HG02759 (cell line): Measurements from ENCODE around the gene MACROD2.

ENCODE experiments used
- ATAC-seq: cut with Tn5 transposase; IDR thresholded peaks from one replicate; pipeline ENCODE4 v1.9.1; 2021; ENCODE audit warnings: mild to moderate bottlenecking, moderate library complexity; ENCODE audit not compliant: unreplicated experiment

The MACROD2 gene

DNA sequence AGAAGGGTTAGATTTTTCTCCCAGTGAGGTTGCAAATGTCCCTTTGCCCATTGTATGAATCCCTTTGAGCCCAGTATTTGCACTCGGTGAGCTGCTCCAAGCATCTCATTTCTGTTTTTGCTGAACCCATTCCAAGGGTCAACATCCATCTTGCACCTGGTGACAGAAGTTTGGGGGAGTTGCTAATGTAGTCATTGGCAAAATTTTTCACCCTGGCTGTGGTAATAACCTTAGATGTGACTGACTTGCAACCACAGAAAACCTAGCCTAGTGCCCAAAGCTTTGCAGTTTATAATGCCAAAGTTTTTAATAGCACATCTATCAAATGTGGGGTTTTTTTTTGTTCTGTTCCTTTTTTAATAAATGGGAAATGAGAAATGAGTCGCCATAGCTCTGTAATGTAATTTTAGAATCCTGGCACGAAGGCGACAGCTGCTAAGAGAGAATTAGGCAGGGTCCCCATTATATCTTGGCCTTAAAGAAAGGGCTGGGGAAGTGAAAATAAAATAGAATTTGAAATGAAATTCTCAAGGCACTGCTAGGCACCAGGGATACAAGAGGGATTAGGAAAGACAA lies 1895.2 kb downstream of the MACROD2 start:
- ATAC-seq = no peak

GRCh38 chr20:15895126-15895525 lies 1899.8 kb downstream of the MACROD2 start:
- ATAC-seq = no peak

DNA sequence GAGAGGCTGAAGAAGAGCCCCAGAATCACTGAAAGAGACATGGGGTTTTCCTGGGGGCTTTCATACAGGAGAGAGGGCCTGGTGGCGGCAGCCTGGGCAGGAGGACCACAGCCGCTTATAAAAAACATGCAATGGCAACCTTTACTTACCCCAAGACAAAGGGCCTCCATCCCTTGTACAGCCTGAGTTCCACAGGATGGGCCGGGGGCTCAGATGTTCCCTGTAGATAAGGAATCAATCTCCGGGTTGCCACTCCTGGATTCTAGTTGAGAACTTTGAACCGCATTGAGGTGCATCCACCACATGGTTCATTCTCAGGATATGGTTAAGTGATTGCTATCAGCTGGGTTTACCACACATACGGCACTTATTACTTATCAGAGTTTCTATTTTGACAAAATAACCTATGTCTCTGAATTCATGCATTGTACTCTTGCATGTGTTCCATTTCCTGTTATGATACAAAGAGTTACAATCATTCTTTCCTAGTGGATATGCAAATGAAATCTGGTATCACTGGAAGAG lies 1900.3 kb downstream of the MACROD2 start:
- ATAC-seq = peak; percentile 89

DNA sequence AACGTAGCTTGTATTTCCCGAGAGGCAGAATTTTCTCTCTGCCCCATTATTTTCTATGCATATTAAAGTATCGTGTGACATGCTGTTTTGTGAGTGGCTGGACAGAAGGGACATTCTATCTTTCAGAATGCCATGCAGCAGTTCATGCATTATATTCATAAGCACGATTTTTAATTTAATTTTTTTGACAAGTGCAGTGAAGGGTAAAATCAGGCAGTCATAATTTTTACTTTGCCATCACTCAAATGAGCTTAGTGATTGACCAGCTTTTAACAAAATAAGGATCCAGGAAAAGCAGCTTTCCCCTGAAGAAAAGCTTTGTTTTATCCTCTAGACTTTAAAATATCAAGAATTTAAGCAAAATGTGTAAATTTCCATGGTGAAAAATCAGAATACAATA lies 1904.7 kb downstream of the MACROD2 start:
- no peak for ATAC-seq

- no peak for ATAC-seq
These were observed 1905.1 kb downstream of the MACROD2 start for GRCh38 chr20:15900443-15900842.

DNA sequence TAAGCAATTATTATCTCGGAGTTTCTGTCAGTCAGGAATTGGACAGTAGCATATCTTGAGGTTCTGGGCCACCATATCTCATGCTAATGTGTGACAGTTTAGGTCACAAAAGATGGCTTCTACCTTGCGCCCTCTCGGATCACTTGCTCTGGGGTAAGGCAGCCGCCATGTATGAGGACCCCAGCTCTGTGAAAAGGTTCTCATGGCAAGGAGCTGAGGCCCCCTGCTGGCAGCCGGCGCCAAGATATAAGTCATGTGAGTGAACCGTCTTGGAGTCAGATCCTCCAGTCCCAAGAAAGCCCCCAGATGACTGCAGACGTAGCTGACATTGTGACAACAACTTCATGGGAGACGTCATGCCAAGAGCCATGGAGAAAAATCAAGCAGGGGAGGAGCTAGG lies 1907.2 kb downstream of the MACROD2 start:
- ATAC-seq = no peak

- no peak for ATAC-seq
These were observed 1910.3 kb downstream of the MACROD2 start for GRCh38 chr20:15905661-15906060.

- no peak for ATAC-seq
These were observed 1914.7 kb downstream of the MACROD2 start for GRCh38 chr20:15909995-15910394.

DNA sequence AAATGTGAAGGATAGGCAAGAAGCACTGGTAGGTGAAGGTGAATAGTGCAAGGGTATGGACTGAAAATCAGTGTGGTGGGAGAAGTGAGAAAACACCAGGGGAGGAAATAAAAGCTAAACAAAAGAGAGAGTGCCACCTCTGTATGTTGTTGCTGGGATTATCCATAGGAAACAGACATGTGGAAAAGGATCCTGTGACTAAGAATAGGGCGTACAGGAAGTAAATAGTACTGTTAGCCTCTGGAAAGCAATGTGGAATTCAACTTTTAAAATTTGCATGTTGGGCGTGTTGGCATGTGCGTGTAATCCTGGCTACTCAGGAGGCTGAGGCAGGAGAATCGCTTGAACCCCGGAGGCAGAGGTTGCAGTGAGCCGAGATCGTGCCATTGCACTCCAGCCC lies 1916.3 kb downstream of the MACROD2 start:
- no peak for ATAC-seq

DNA sequence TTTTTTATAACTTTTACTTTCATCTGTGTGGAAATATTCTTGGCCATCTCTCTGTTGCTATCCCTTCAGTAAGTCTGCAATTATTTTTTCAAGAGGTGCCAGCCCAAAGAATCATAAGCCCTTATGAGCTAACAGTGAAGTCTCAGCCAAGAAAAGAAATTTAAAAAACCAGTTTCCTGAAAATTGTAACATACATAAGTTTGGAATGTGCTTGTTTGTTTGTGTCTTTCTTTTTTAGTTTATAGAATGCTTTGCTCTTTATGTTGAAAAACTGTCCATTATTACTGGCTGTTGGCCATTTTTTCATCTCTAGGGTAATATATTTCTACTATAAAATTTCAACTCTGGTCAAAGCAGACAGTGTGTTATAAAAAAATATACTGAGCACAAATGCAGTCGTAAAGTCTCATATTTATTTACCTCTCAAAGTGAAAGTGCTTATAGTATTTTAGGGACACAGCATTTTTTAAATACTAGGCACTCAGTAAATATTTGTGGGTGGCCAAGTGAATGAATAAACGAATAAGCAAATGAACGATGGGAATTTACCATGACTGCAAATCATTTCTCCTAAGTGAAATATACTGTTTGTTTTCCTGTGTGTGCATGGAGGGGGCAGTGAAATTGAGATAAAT lies 1918.2 kb downstream of the MACROD2 start:
- no peak for ATAC-seq

DNA sequence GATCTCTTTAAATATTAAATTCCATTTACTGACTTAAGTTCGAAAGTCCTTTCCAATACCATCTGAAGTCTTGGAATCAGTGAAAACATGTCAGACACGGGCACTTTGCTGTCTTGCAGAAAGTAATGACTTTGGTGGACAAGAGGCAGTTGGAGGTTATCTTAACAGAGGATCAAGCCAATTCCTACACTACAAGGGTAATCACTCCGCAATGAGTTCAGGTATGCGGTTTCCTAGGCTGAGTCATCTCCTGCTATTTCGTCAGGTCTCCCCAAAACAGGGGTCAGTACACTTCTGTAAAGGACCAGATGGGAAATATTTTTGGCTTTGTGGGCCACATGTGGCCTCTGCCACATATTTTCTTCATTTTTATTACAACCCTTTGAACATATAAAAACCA lies 1921.3 kb downstream of the MACROD2 start:
- no peak for ATAC-seq

DNA sequence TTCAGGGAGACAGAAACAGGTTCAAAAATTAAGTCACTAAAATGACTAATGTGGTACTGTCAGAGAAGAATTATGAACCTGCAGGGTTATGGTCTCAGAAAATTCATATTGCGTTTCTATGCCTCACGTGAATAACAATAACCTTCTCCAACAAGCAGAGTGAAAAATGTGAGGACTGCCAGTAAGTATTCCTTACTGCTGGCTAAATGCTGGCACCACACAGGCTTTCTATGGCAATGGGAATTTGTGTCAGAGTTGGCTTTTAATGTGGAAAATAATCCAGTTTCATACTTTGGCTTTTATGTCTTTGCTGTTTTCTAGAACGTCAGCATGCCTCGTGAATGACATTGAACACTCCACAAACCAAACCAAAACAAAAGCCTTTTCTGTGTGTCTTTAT lies 1922.0 kb downstream of the MACROD2 start:
- no peak for ATAC-seq

DNA sequence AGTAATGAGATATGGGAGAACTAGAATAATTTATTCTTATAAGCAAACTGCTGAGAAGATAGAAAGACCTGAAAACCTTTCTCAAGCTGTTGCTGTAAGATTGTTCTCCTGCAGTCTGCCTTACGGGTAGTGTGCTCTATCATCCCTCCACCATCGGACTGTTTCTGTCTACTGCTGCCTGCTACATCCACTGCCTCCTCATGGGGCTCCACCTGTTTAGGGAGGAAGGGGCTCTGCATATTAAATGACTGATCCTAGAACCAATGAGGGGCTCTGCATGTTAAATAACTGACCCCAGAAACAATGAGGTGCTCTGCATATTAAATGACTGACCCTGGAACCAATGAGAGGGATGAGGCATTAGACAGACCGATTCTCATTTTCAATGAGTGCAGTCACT lies 1923.3 kb downstream of the MACROD2 start:
- ATAC-seq = no peak

GRCh38 chr20:15919118-15919517 lies 1923.8 kb downstream of the MACROD2 start:
- no peak for ATAC-seq

DNA sequence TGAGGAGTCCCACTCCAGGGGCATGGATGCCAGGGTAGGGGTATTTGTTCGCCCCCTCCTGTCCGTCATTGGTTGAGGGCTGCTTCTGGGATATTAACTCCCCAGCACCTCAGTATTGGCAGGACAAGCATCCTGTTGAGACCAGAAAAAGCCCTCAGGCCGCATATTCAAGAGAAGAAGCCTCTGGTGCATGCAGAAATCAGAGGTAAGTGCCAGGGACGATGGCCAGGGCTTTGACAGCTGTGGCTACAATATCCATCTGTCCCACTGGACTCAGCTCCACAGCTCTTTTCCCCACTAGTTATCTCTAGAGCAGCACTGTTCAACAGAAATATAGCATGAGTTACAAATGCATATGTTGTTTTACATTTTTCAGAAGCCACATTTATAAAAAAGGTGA lies 1926.6 kb downstream of the MACROD2 start:
- ATAC-seq = no peak

DNA sequence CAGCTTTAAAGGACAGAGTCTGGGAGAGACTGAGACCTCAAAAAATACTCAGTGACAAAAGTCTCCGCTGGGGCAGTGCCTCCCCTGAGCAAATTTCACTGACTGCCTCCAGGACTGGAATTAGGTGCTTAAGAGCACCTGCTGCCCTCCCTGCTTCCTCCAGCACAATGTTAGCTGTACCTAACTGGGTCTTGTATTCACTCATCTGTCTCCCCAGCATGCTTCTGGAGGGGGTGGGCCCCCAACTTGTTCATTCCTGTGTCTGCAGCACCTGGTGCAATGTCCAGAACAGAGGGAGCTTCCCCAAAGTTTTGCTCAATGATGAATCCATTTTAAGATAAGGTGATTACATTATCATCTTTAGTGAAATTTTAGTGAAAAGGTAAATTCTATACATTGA lies 1927.2 kb downstream of the MACROD2 start:
- peak; percentile 56 for ATAC-seq

GRCh38 chr20:15923030-15923776 lies 1927.9 kb downstream of the MACROD2 start:
- peak; percentile 70 for ATAC-seq

GRCh38 chr20:15924556-15924955 lies 1929.2 kb downstream of the MACROD2 start:
- no peak for ATAC-seq

GRCh38 chr20:15925376-15925775 lies 1930.1 kb downstream of the MACROD2 start:
- no peak for ATAC-seq

GRCh38 chr20:15927893-15928650 lies 1932.8 kb downstream of the MACROD2 start:
- ATAC-seq = no peak

- no peak for ATAC-seq
These were observed 1933.6 kb downstream of the MACROD2 start for GRCh38 chr20:15928946-15929345.
